NCI-H2029 (cell line): ENCODE results near the gene TAAR1.
"Not testable (repeated sequence)": the region's sequence is repeated elsewhere in the genome, so short reads cannot be mapped to it uniquely, and the experiment has no call there.

Source experiments
- DNase-seq: peaks from one replicate; lab custom pipeline; 2025; lab: John Stamatoyannopoulos, UW

Gene TAAR1

GRCh38 chr6:132659082-132659481, at the start of gene TAAR1:
Gene TAAR1 (minus strand): TSS chr6:132659182. CDS start chr6:132646003, 13,179 bp downstream.
- DNase-seq, result no peak

- no peak for DNase-seq
Measured at GRCh38 chr6:132708771-132709170, 49.8 kb upstream of the TAAR1 start.

GRCh38 chr6:132708002-132708401, 49.0 kb upstream of the TAAR1 start:
- no peak for DNase-seq

- not testable (repeated sequence) for DNase-seq
Measured at GRCh38 chr6:132706756-132707155, 47.8 kb upstream of the TAAR1 start.

GRCh38 chr6:132703936-132704335, 45.0 kb upstream of the TAAR1 start:
- DNase-seq, result no peak

GRCh38 chr6:132698608-132699007, 39.6 kb upstream of the TAAR1 start:
- no peak for DNase-seq

GRCh38 chr6:132695773-132696172, 36.8 kb upstream of the TAAR1 start:
- no peak for DNase-seq

- DNase-seq, result no peak
Measured at GRCh38 chr6:132693478-132693877, 34.5 kb upstream of the TAAR1 start.

- no peak for DNase-seq
Measured at GRCh38 chr6:132690678-132691077, 31.7 kb upstream of the TAAR1 start.

GRCh38 chr6:132687306-132687705, 28.3 kb upstream of the TAAR1 start:
- no peak for DNase-seq

GRCh38 chr6:132686531-132686930, 27.5 kb upstream of the TAAR1 start:
- DNase-seq, result no peak

GRCh38 chr6:132685009-132685408, 26.0 kb upstream of the TAAR1 start:
- no peak for DNase-seq

GRCh38 chr6:132684272-132684671, 25.3 kb upstream of the TAAR1 start:
- no peak for DNase-seq

GRCh38 chr6:132683543-132683942, 24.6 kb upstream of the TAAR1 start:
- no peak for DNase-seq

- DNase-seq, result not testable (repeated sequence)
Measured at GRCh38 chr6:132679094-132679493, 20.1 kb upstream of the TAAR1 start.

GRCh38 chr6:132675749-132676148, 16.8 kb upstream of the TAAR1 start:
- DNase-seq, result no peak

GRCh38 chr6:132675002-132675401, 16.0 kb upstream of the TAAR1 start:
- DNase-seq, result no peak

GRCh38 chr6:132673376-132674094, 14.6 kb upstream of the TAAR1 start:
- no peak for DNase-seq

GRCh38 chr6:132671295-132671694, 12.3 kb upstream of the TAAR1 start:
- no peak for DNase-seq

- DNase-seq, result peak; percentile 4
Measured at GRCh38 chr6:132669690-132670291, 10.8 kb upstream of the TAAR1 start.

GRCh38 chr6:132666118-132666517, 7.1 kb upstream of the TAAR1 start:
- DNase-seq, result no peak

- no peak for DNase-seq
Measured at GRCh38 chr6:132664309-132665034, 5.5 kb upstream of the TAAR1 start.

GRCh38 chr6:132663661-132664060, 4.7 kb upstream of the TAAR1 start:
- no peak for DNase-seq
